SK-N-SH (cell line): Measurements from ENCODE around the gene MAST4. TPM values are rescaled to one million over a fixed set of nuclear protein-coding genes. Genes with fewer than 3 reads are reported as not detected.

Source experiments
- CTCF ChIA-PET: fragments of 300-600, 350-600 bp; formaldehyde crosslinking; extraction: SDS; loops from one replicate; lab custom pipeline; 2021; lab: Yijun Ruan, JAX
- POLR2A ChIA-PET: fragments of 350-600 bp; sonication (Branson Sonifier 250); formaldehyde crosslinking; extraction: SDS; loops from one replicate; lab custom pipeline; 2020; ENCODE audit warnings: antibody characterized with exemption, inconsistent platforms; lab: Yijun Ruan, JAX
- DNase-seq: peaks from one replicate; pipeline ENCODE4 v3.0.0; 2012
- H2AFZ ChIP-seq: fragments of 200-600 bp; sonication (generic); 2 replicates; pipeline ENCODE4 v1.8.1; 2016; ENCODE audit warnings: antibody characterized with exemption, mild to moderate bottlenecking, low read depth
- H3F3A ChIP-seq: fragments of 200-600 bp; sonication (generic); replicated peaks from 2 replicates; pipeline ENCODE3; 2016; ENCODE audit warnings: antibody characterized with exemption, mild to moderate bottlenecking; ENCODE audit not compliant: insufficient read depth
- H3K27ac ChIP-seq, 2 experiments: fragments of 200-500 bp in 1 of 2; fragments of 200-600 bp in 1 of 2; sonication (Bioruptor generic) in 1 of 2; sonication (generic), shearing (Covaris generic) in 1 of 2; 2 replicates each; pipeline versions ENCODE4 v1.5.1 to v1.6.1; 2014 to 2016; ENCODE audit warnings: low read depth in 2 of 2, inconsistent platforms in 1 of 2, low read length in 1 of 2, mild to moderate bottlenecking in 1 of 2, mixed read lengths in 1 of 2
- H3K27me3 ChIP-seq: fragments of 200-600 bp; sonication (generic), shearing (Covaris generic); 2 replicates; pipeline ENCODE4 v1.6.1; 2016; ENCODE audit warnings: mixed run types; ENCODE audit not compliant: insufficient read depth
- H3K36me3 ChIP-seq, 2 experiments: fragments of 200-500 bp in 1 of 2; fragments of 200-600 bp in 1 of 2; sonication (Bioruptor generic) in 1 of 2; sonication (generic) in 1 of 2; replicated peaks in 1 of 2; 2 replicates each; pipeline versions ENCODE3 to v1.5.1; 2014 to 2016; ENCODE audit warnings: low read length in 1 of 2, mild to moderate bottlenecking in 1 of 2; ENCODE audit not compliant: insufficient read depth in 2 of 2, control insufficient read depth in 1 of 2
- H3K4me1 ChIP-seq, 2 experiments: fragments of 200-500 bp in 1 of 2; fragments of 200-600 bp in 1 of 2; sonication (Bioruptor generic) in 1 of 2; sonication (generic), shearing (Covaris generic) in 1 of 2; 2 replicates each; pipeline versions ENCODE4 v1.5.1 to v1.6.1; 2014 to 2016; ENCODE audit warnings: low read depth in 1 of 2, low read length in 1 of 2, mixed run types in 1 of 2; ENCODE audit not compliant: insufficient read depth in 2 of 2, control insufficient read depth in 1 of 2
- H3K4me2 ChIP-seq: fragments of 200-600 bp; sonication (generic), shearing (Covaris generic); 2 replicates; pipeline ENCODE4 v1.6.1; 2017; ENCODE audit warnings: mixed run types
- H3K4me3 ChIP-seq, 2 experiments: fragments of 200-500 bp in 1 of 2; fragments of 200-600 bp in 1 of 2; sonication (Bioruptor generic) in 1 of 2; sonication (generic), shearing (Covaris generic) in 1 of 2; 2 replicates each; pipeline versions ENCODE4 v1.5.1 to v1.8.1; 2014 to 2016; ENCODE audit warnings: low read depth in 2 of 2, inconsistent platforms in 1 of 2, low read length in 1 of 2, mild to moderate bottlenecking in 1 of 2, mixed read lengths in 1 of 2, moderate library complexity in 1 of 2
- H3K79me2 ChIP-seq: fragments of 200-600 bp; sonication (generic); 2 replicates; pipeline ENCODE4 v1.8.1; 2017; ENCODE audit warnings: mild to moderate bottlenecking; ENCODE audit not compliant: insufficient read depth
- H3K9ac ChIP-seq: fragments of 200-600 bp; sonication (generic); 2 replicates; pipeline ENCODE4 v1.6.1; 2017; ENCODE audit warnings: mixed run types
- H3K9me2 ChIP-seq: fragments of 200-600 bp; sonication (generic); 2 replicates; pipeline ENCODE4 v1.6.1; 2017; ENCODE audit warnings: mixed run types
- H3K9me3 ChIP-seq: fragments of 200-600 bp; sonication (generic); 2 replicates; pipeline ENCODE4 v1.6.1; 2017; ENCODE audit warnings: mixed run types, mild to moderate bottlenecking, moderate library complexity
- H4K20me1 ChIP-seq: fragments of 200-600 bp; sonication (generic); 2 replicates; pipeline ENCODE4 v1.6.1; 2017; ENCODE audit warnings: mild to moderate bottlenecking, mixed run types; ENCODE audit not compliant: insufficient read depth
- ELF1 ChIP-seq: IDR thresholded peaks from 2 replicates; pipeline ENCODE4 v1.4.0; 2012
- EP300 ChIP-seq, 2 experiments: IDR thresholded peaks; 2 replicates each; pipeline versions ENCODE4 v1.4.0 to v1.6.1; 2012; ENCODE audit warnings: borderline replicate concordance in 1 of 2, low read depth in 1 of 2, low read length in 1 of 2
- EZH2phosphoT487 ChIP-seq: fragments of 200-600 bp; sonication (generic); IDR thresholded peaks from 2 replicates; pipeline ENCODE4 v1.6.1; 2017; ENCODE audit warnings: low read depth, mixed run types, mild to moderate bottlenecking, antibody characterized with exemption, moderate library complexity, borderline replicate concordance
- FOXM1 ChIP-seq: IDR thresholded peaks from 2 replicates; pipeline ENCODE4 v1.4.0; 2012; ENCODE audit warnings: low read depth, mild to moderate bottlenecking
- IRF3 ChIP-seq: fragments of 150-350 bp; IDR thresholded peaks from 2 replicates; pipeline ENCODE4 v1.6.1; 2016; ENCODE audit warnings: mild to moderate bottlenecking, low read depth, low read length
- MEF2A ChIP-seq: IDR thresholded peaks from 2 replicates; pipeline ENCODE4 v1.4.0; 2012; ENCODE audit warnings: low read depth, borderline replicate concordance
- NRF1 ChIP-seq: IDR thresholded peaks from 2 replicates; pipeline ENCODE4 v1.6.1; 2012; ENCODE audit warnings: low read depth, mild to moderate bottlenecking, low read length
- RCOR1 ChIP-seq: fragments of 150-350 bp; IDR thresholded peaks from 2 replicates; pipeline ENCODE4 v1.6.1; 2017; ENCODE audit warnings: antibody characterized with exemption, low read length
- RXRA ChIP-seq: IDR thresholded peaks from 2 replicates; pipeline ENCODE4 v1.4.0; 2012; ENCODE audit warnings: low read depth, mild to moderate bottlenecking, borderline replicate concordance
- SMC3 ChIP-seq: IDR thresholded peaks from 2 replicates; pipeline ENCODE4 v1.6.1; 2012; ENCODE audit warnings: low read depth, low read length, improper control_type of control experiment
- TAF1 ChIP-seq: IDR thresholded peaks from 2 replicates; pipeline ENCODE4 v1.6.1; 2012; ENCODE audit warnings: low read depth, mild to moderate bottlenecking, low read length, moderate library complexity, borderline replicate concordance
- TCF12 ChIP-seq: IDR thresholded peaks from 2 replicates; pipeline ENCODE4 v1.4.0; 2012
- WGBS: methylation state at CpG from one replicate; pipeline ENCODE4 v1.1.6; 2017; ENCODE audit warnings: low lambda C conversion rate; 5-methylcytosine and 5-hydroxymethylcytosine counted together
- polyA plus RNA-seq, 3 experiments: library from polyadenylated mRNA; depleted of rRNA; stranded (reverse); fragments of >200 nt; gene quantifications; 2 replicates each; pipeline ENCODE4 v1.2.3, GENCODE V29; 2012
- TF ChIP-seq, protein P1 (sequence below): IDR thresholded peaks from 2 replicates; pipeline ENCODE4 v1.4.0; 2012; ENCODE audit warnings: low read depth
- TF ChIP-seq, protein P2 (sequence below): IDR thresholded peaks from 2 replicates; pipeline ENCODE4; 2012
- TF ChIP-seq, protein P3 (sequence below): fragments of 150-350 bp; IDR thresholded peaks from 2 replicates; pipeline ENCODE4 v1.6.1; 2017; ENCODE audit warnings: antibody characterized with exemption, low read length, low read depth, borderline replicate concordance
- TF ChIP-seq, protein P4 (sequence below): IDR thresholded peaks from 2 replicates; pipeline ENCODE4 v1.4.0; 2012; ENCODE audit warnings: low read depth, borderline replicate concordance

MAST4 gene
- polyA plus RNA-seq, 1 of the 3 experiments (the other 2 are of a cell fraction) = 2.2 TPM

- TF ChIP-seq IRF3 (no peak), EZH2phosphoT487 (no peak), EP300 (IDR thresholded peaks at IDR 0.05; ENCODE audit: borderline replicate concordance in 1 of 2, low read depth in 1 of 2, low read length in 1 of 2) (no peak)
- TF ChIP-seq, protein P1, sequence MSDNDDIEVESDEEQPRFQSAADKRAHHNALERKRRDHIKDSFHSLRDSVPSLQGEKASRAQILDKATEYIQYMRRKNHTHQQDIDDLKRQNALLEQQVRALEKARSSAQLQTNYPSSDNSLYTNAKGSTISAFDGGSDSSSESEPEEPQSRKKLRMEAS = no peak
These were observed 75.1 kb downstream of the MAST4 start (continued) for GRCh38 chr5:66671305-66671704.

- no peak for TF ChIP-seq TAF1
- WGBS = 35% methylated on average over 5 of the region's 5 CpGs
- POLR2A ChIA-PET = no interaction called here
These were observed 78.6 kb downstream of the MAST4 start for GRCh38 chr5:66674802-66675201.

DNA sequence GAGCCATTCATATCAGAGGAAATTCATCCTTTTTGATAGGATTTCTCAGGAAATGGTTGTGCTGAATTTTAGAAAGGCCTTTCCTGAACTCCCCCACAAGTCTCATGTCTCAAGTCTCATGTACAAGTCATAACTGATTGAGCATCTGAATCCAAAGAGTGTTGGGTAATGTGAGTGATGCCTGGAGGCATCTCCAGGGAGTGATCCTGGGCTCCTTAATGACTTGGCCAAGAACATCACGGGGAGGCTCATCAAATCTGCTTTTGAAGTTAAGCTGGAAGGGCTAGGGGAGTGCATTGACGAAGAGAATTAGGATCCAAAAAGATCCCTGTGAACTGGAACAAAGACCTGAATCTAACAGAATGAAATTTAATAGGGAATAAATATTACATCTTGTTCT lies 79.2 kb downstream of the MAST4 start:
- Histone ChIP-seq H3K27ac (no peak overlapping the region), H3K27me3 (no peaks in the 10 kb centered on the region), H3K9ac (no peak overlapping the region), H3K79me2 (no peaks in the 10 kb centered on the region), H3K4me2 (no peak overlapping the region), H4K20me1 (no peaks in the 10 kb centered on the region), H3F3A (no peaks in the 10 kb centered on the region), H3K9me3 (no peaks in the 10 kb centered on the region), H2AFZ (no peak overlapping the region), H3K36me3 (no peaks in the 10 kb centered on the region), H3K4me1 (no peaks in the 10 kb centered on the region), H3K9me2 (no peaks in the 10 kb centered on the region), H3K4me3 (no peak overlapping the region)
- CTCF ChIA-PET = interaction anchor here (0.8 kb wide), 2 partner anchors 32 to 465 kb away, joined by 3 to 4 read pairs; no protein-coding TSS in a partner anchor
- POLR2A ChIA-PET = no interaction called here
- DNase-seq = no peak
- TF ChIP-seq, protein P2, sequence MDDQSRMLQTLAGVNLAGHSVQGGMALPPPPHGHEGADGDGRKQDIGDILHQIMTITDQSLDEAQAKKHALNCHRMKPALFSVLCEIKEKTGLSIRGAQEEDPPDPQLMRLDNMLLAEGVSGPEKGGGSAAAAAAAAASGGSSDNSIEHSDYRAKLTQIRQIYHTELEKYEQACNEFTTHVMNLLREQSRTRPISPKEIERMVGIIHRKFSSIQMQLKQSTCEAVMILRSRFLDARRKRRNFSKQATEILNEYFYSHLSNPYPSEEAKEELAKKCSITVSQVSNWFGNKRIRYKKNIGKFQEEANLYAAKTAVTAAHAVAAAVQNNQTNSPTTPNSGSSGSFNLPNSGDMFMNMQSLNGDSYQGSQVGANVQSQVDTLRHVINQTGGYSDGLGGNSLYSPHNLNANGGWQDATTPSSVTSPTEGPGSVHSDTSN = no peak
- TF ChIP-seq ELF1 (no peak), RXRA (no peak), FOXM1 (no peak), TCF12 (no peak), MEF2A (no peak), RCOR1 (no peak), SMC3 (no peak), NRF1 (no peak)
- TF ChIP-seq, protein P3, sequence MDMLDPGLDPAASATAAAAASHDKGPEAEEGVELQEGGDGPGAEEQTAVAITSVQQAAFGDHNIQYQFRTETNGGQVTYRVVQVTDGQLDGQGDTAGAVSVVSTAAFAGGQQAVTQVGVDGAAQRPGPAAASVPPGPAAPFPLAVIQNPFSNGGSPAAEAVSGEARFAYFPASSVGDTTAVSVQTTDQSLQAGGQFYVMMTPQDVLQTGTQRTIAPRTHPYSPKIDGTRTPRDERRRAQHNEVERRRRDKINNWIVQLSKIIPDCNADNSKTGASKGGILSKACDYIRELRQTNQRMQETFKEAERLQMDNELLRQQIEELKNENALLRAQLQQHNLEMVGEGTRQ = no peak
- TF ChIP-seq, protein P4, sequence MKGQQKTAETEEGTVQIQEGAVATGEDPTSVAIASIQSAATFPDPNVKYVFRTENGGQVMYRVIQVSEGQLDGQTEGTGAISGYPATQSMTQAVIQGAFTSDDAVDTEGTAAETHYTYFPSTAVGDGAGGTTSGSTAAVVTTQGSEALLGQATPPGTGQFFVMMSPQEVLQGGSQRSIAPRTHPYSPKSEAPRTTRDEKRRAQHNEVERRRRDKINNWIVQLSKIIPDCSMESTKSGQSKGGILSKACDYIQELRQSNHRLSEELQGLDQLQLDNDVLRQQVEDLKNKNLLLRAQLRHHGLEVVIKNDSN = no peak
- 33% methylated on average over 2 of the region's 2 CpGs for WGBS

More at GRCh38 chr5:66674802-66675201, 78.6 kb downstream of the MAST4 start:
- Histone ChIP-seq H3K9ac (no peak overlapping the region), H3K4me2 (no peak overlapping the region), H3K9me2 (no peaks in the 10 kb centered on the region), H2AFZ (no peak overlapping the region), H3K4me3 (no peak overlapping the region), H4K20me1 (no peaks in the 10 kb centered on the region), H3K27ac (no peak overlapping the region), H3K4me1 (no peaks in the 10 kb centered on the region), H3F3A (no peaks in the 10 kb centered on the region), H3K36me3 (no peaks in the 10 kb centered on the region), H3K27me3 (no peaks in the 10 kb centered on the region), H3K9me3 (no peaks in the 10 kb centered on the region), H3K79me2 (no peaks in the 10 kb centered on the region)
- CTCF ChIA-PET = interaction anchor here (0.8 kb wide), 2 partner anchors 31 to 464 kb away, joined by 3 to 4 read pairs; no protein-coding TSS in a partner anchor
- DNase-seq = no peak
